Trophoblast cell (in vitro differentiated cells and primary cell): ENCODE measurements around the gene SYCP3.
"Not testable (repeated sequence)": the region's sequence is repeated elsewhere in the genome, so short reads cannot be mapped to it uniquely, and the experiment has no call there.

Source experiments
- DNase-seq, 2 donors: peaks; one replicate each; pipeline ENCODE4 v3.0.0-alpha.2; 2016
- H2AFZ ChIP-seq: 2 replicates; pipeline ENCODE4 v1.6.1; 2013; ENCODE audit warnings: low read length, moderate library complexity, mild to moderate bottlenecking; ENCODE audit not compliant: insufficient read depth, poor library complexity
- H2AK5ac ChIP-seq: 2 replicates; pipeline ENCODE4 v1.6.1; 2013; ENCODE audit warnings: mild to moderate bottlenecking, low read length
- H2BK120ac ChIP-seq: 2 replicates; pipeline ENCODE4 v1.6.1; 2013; ENCODE audit warnings: low read length, mild to moderate bottlenecking, moderate library complexity; ENCODE audit not compliant: insufficient read depth, poor library complexity
- H2BK12ac ChIP-seq: 2 replicates; pipeline ENCODE4 v1.6.1; 2013; ENCODE audit warnings: mild to moderate bottlenecking, low read length, moderate library complexity
- H2BK5ac ChIP-seq: 2 replicates; pipeline ENCODE4 v1.6.1; 2013; ENCODE audit warnings: low read length, low read depth, moderate library complexity, mild to moderate bottlenecking; ENCODE audit not compliant: poor library complexity
- H3K14ac ChIP-seq: 2 replicates; pipeline ENCODE4 v1.6.1; 2013; ENCODE audit warnings: mild to moderate bottlenecking, low read length
- H3K18ac ChIP-seq: 2 replicates; pipeline ENCODE4 v1.6.1; 2013; ENCODE audit warnings: mild to moderate bottlenecking, low read length
- H3K23ac ChIP-seq: 2 replicates; pipeline ENCODE4 v1.6.1; 2013; ENCODE audit warnings: low read length
- H3K27ac ChIP-seq: 2 replicates; pipeline ENCODE4 v1.5.1; 2013; ENCODE audit warnings: low read depth, mild to moderate bottlenecking, inconsistent platforms, low read length, moderate library complexity
- H3K27me3 ChIP-seq: 2 replicates; pipeline ENCODE4 v1.6.1; 2013; ENCODE audit warnings: inconsistent platforms, mild to moderate bottlenecking, low read length, moderate library complexity; ENCODE audit not compliant: insufficient read depth
- H3K36me3 ChIP-seq, 2 experiments: 1 replicate in 1 of 2; 2 replicates in 1 of 2; pipeline ENCODE4 v1.6.1; 2013; ENCODE audit warnings: low read length in 2 of 2, mild to moderate bottlenecking in 2 of 2, moderate library complexity in 1 of 2; ENCODE audit not compliant: insufficient read depth in 2 of 2, control insufficient read depth in 1 of 2
- H3K4ac ChIP-seq: 2 replicates; pipeline ENCODE4 v1.6.1; 2013; ENCODE audit warnings: low read depth, mild to moderate bottlenecking, low read length, moderate library complexity
- H3K4me1 ChIP-seq, 2 experiments: 1 replicate in 1 of 2; 2 replicates in 1 of 2; pipeline ENCODE4 v1.6.1; 2013; ENCODE audit warnings: low read length in 2 of 2, mild to moderate bottlenecking in 2 of 2, moderate library complexity in 1 of 2; ENCODE audit not compliant: insufficient read depth in 2 of 2, control insufficient read depth in 1 of 2
- H3K4me2 ChIP-seq: 2 replicates; pipeline ENCODE4 v1.6.1; 2013; ENCODE audit warnings: inconsistent platforms, mild to moderate bottlenecking, low read length, moderate library complexity
- H3K4me3 ChIP-seq: 2 replicates; pipeline ENCODE4 v1.5.1; 2013; ENCODE audit warnings: mild to moderate bottlenecking, low read depth, low read length, inconsistent platforms
- H3K79me1 ChIP-seq: one replicate; pipeline ENCODE4 v1.6.1; 2013; ENCODE audit warnings: low read length
- H3K79me2 ChIP-seq: 2 replicates; pipeline ENCODE4 v1.6.1; 2013; ENCODE audit warnings: low read length, mild to moderate bottlenecking; ENCODE audit not compliant: control insufficient read depth, insufficient read depth, poor library complexity
- H3K9ac ChIP-seq: 2 replicates; pipeline ENCODE4 v1.6.1; 2013; ENCODE audit warnings: mild to moderate bottlenecking, low read length
- H3K9me3 ChIP-seq: 2 replicates; pipeline ENCODE4 v1.6.1; 2013; ENCODE audit warnings: low read depth, mild to moderate bottlenecking, control low read depth, inconsistent platforms, low read length; ENCODE audit not compliant: insufficient read depth
- H4K12ac ChIP-seq: 2 replicates; pipeline ENCODE4 v1.6.1; 2013; ENCODE audit warnings: low read depth, mild to moderate bottlenecking, low read length, moderate library complexity
- H4K8ac ChIP-seq: 2 replicates; pipeline ENCODE4 v1.6.1; 2013; ENCODE audit warnings: low read depth, mild to moderate bottlenecking, low read length, moderate library complexity
- H4K91ac ChIP-seq: one replicate; pipeline ENCODE4 v1.6.1; 2013; ENCODE audit warnings: low read depth, mild to moderate bottlenecking, low read length, moderate library complexity
- WGBS: extraction: QIAGEN DNeasy Blood & Tissue Kit; methylation state at CpG from one replicate; pipeline ENCODE4 v1.1.7; 2013; ENCODE audit warnings: missing lambda C conversion rate; ENCODE audit not compliant: insufficient read length, insufficient coverage; ENCODE audit errors: extremely low coverage; 5-methylcytosine and 5-hydroxymethylcytosine counted together

SYCP3 gene

GRCh38 chr12:101740980-101741379, 1.7 kb upstream of the SYCP3 start:
- no peak overlapping the region for H2AK5ac ChIP-seq
- H3K27ac ChIP-seq = no peak overlapping the region
- no peak overlapping the region for H3K4me3 ChIP-seq
- H3K14ac ChIP-seq = no peak overlapping the region
- no peak overlapping the region for H3K9ac ChIP-seq
- no peaks in the 10 kb centered on the region for H3K9me3 ChIP-seq
- H2AFZ ChIP-seq = no peak overlapping the region
- DNase-seq = no peak
- H3K18ac ChIP-seq = no peak overlapping the region
- no CpG with 5 or more reads among the region's 5 CpGs for whole genome bisulfite sequencing
- no peaks in the 10 kb centered on the region for H3K4me1 ChIP-seq
- no peak overlapping the region for H3K4ac ChIP-seq
- no peaks in the 10 kb centered on the region for H3K79me1 ChIP-seq
- no peak overlapping the region for H4K12ac ChIP-seq
- no peaks in the 10 kb centered on the region for H3K79me2 ChIP-seq
- H4K91ac ChIP-seq = no peak overlapping the region
- H2BK120ac ChIP-seq = no peak overlapping the region
- no peak overlapping the region for H2BK12ac ChIP-seq
- H2BK5ac ChIP-seq = no peak overlapping the region
- no peaks in the 10 kb centered on the region for H3K27me3 ChIP-seq
- no peak overlapping the region for H3K23ac ChIP-seq
- H3K36me3 ChIP-seq = peaks cover 5 to 11% of the 10 kb centered on the region in 2 experiments
- no peak overlapping the region for H3K4me2 ChIP-seq
- H4K8ac ChIP-seq = no peak overlapping the region

- no peak overlapping the region for H2BK12ac ChIP-seq
- no peaks in the 10 kb centered on the region for H3K4me1 ChIP-seq
- no peak overlapping the region for H2AK5ac ChIP-seq
- H3K79me1 ChIP-seq = no peaks in the 10 kb centered on the region
- no peak overlapping the region for H2AFZ ChIP-seq
- no peak overlapping the region for H3K18ac ChIP-seq
- no CpG with 5 or more reads among the region's 5 CpGs for WGBS
- H3K4me2 ChIP-seq = no peak overlapping the region
- H2BK120ac ChIP-seq = no peak overlapping the region
- H2BK5ac ChIP-seq = no peak overlapping the region
- H3K4me3 ChIP-seq = no peak overlapping the region
- no peaks in the 10 kb centered on the region for H3K79me2 ChIP-seq
- no peaks in the 10 kb centered on the region for H3K9me3 ChIP-seq
- no peak overlapping the region for H3K9ac ChIP-seq
- H3K14ac ChIP-seq = no peak overlapping the region
- no peak overlapping the region for H3K4ac ChIP-seq
- no peaks in the 10 kb centered on the region for H3K27me3 ChIP-seq
- no peak overlapping the region for H4K12ac ChIP-seq
- no peak overlapping the region for H4K8ac ChIP-seq
- H4K91ac ChIP-seq = no peak overlapping the region
- DNase-seq = no peak
- no peak overlapping the region for H3K27ac ChIP-seq
- H3K23ac ChIP-seq = no peak overlapping the region
- H3K36me3 ChIP-seq = peaks cover 5 to 11% of the 10 kb centered on the region in 2 experiments
Measured at GRCh38 chr12:101740566-101740965, 1.3 kb upstream of the SYCP3 start.

- H4K91ac ChIP-seq = no peak overlapping the region
- H3K36me3 ChIP-seq = peaks cover 2 to 3% of the 10 kb centered on the region in 2 experiments
- no peak overlapping the region for H2BK120ac ChIP-seq
- no peaks in the 10 kb centered on the region for H3K27me3 ChIP-seq
- H3K4ac ChIP-seq = no peak overlapping the region
- no peak overlapping the region for H3K14ac ChIP-seq
- H2BK12ac ChIP-seq = no peak overlapping the region
- no peak overlapping the region for H3K4me3 ChIP-seq
- no peak overlapping the region for H2BK5ac ChIP-seq
- no peak overlapping the region for H2AFZ ChIP-seq
- H3K9ac ChIP-seq = no peak overlapping the region
- H3K79me2 ChIP-seq = no peaks in the 10 kb centered on the region
- no peak overlapping the region for H4K8ac ChIP-seq
- no peak overlapping the region for H3K18ac ChIP-seq
- H3K79me1 ChIP-seq = no peaks in the 10 kb centered on the region
- DNase-seq = no peak
- no CpG with 5 or more reads among the region's 6 CpGs for WGBS
- H3K4me2 ChIP-seq = no peak overlapping the region
- H4K12ac ChIP-seq = no peak overlapping the region
- no peak overlapping the region for H3K23ac ChIP-seq
- no peak overlapping the region for H3K27ac ChIP-seq
- no peaks in the 10 kb centered on the region for H3K9me3 ChIP-seq
- no peak overlapping the region for H2AK5ac ChIP-seq
- no peaks in the 10 kb centered on the region for H3K4me1 ChIP-seq
Measured at GRCh38 chr12:101737476-101737875, 1.8 kb downstream of the SYCP3 start.

GRCh38 chr12:101734482-101734881, 4.8 kb downstream of the SYCP3 start:
- H2BK5ac ChIP-seq, H3K4ac ChIP-seq: not testable (repeated sequence)

More at GRCh38 chr12:101734482-101734881, 4.8 kb downstream of the SYCP3 start:
- not testable (repeated sequence) for H3K36me3 ChIP-seq, H4K91ac ChIP-seq, H2BK12ac ChIP-seq, H3K79me1 ChIP-seq, H2BK120ac ChIP-seq, H3K4me1 ChIP-seq, H3K9ac ChIP-seq, H3K4me2 ChIP-seq, H3K14ac ChIP-seq, DNase-seq, H2AFZ ChIP-seq, H3K27ac ChIP-seq, H3K23ac ChIP-seq, H3K4me3 ChIP-seq, H4K12ac ChIP-seq, H3K27me3 ChIP-seq, H4K8ac ChIP-seq, H3K9me3 ChIP-seq, H3K79me2 ChIP-seq, H2AK5ac ChIP-seq, H3K18ac ChIP-seq
- no CpG with 5 or more reads among the region's 5 CpGs for WGBS
